Left cardiac atrium (tissue), 4 donors: ENCODE results near the gene JAK2. TPM values are rescaled to one million over a fixed set of nuclear protein-coding genes. Genes with fewer than 3 reads are reported as not detected.

Experiments
- ATAC-seq, 2 donors: fragments of 200-7000 bp; cut with Tn5 transposase; one replicate each; pipeline ENCODE4 v1.9.1; 2020; ENCODE audit warnings: mild to moderate bottlenecking in 2 of 2, moderate library complexity in 2 of 2
- DNase-seq: peaks from one replicate; pipeline ENCODE4 v3.0.0-alpha.2; 2020
- intact Hi-C, 2 donors: fragments of 100-400 bp; cut with DNase I; formaldehyde crosslinking; loops; one replicate each; pipeline versions ENCODE4 v1.14.1 to v1.15.1; 2022 to 2023
- total RNA-seq, 2 donors: library from RNA; stranded (reverse); fragmentation: NEBNext Ultra II Directional; extraction: Animal tissue kit (Norgen Biotek cat#: 25700); gene quantifications; one replicate each; pipeline ENCODE4 v1.2.1, GENCODE V29; 2021
- donor health status: DM: no; HTN: yes; CAD: no.
- donor health status: DM: no; HTN: yes; CAD: no; lungs with severe emphysema.
- donor health status: DM: yes; HTN: yes; CAD: no.
- donor health status: Dilated cardiomyopathy.

JAK2 gene
- total RNA-seq, 2 donors from 2014 or later = 11.4 to 11.8 TPM

DNA sequence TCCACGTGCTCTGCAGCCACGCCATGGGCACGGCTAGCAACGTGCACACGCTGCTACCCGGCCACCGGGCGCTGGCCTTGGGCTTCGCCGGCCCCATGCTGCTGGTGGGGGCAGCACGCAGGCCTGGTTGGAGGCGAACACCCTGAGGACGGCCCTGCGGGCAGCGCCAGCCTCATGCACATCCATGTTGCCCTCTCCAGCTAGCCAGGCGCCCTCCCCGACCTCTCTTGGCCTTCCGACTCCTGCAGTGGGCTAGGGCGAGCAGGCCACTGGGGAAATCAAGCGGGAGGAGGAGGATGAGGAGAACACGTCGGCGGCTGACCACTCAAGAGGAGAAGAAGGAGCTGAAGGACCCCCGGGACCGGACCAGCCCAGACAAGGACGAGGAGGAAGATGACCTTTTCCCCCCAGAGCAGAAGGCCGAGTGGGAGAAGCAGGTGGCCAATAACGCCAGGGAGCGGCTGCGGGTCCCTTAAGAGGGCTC is 127.1 kb downstream of the JAK2 start:
- ATAC-seq = no peak
- no peak for DNase-seq
- intact Hi-C loops = no loop called here

DNA sequence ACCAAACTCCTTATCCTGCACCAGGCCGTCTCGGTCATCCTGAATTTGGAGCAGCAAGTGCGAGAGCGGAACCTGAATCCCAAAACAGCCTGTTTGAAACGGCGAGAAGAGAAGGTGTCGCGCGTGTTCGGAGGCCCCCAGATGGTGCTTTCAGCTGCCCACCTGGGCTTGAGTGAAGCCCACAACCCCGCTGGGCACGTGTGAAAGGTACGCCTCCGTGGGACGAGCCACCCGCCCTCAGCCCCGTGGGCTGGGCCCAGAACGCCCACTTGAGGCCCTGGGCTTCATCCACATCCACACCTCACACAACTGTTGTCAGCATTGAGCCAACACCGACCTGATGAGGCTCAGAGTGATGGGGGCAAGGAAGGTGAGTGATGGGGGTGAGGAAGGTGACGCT is 127.6 kb downstream of the JAK2 start:
- intact Hi-C loops = no loop called here
- DNase-seq (peak; percentile 13), ATAC-seq (no peak)

DNA sequence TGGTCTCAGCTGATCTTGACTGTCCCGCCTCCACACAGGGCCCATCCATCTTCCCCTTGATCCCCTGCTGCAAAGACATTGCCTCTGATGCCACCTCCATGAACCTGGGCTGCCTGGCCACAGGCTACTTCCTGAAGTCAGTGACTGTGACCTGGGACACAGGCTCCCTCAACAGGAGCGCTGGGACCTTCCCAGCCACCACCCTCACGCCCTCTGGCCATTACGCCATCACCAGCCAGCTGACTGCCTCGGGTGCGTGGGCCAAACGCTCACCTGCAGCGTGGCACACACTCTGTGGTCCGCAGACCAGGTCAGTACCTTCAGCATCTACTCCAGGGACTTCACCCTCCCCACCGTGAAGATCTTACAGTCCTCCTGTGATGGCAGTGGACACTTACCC is 128.5 kb downstream of the JAK2 start:
- peak; percentile 9 for DNase-seq
- ATAC-seq = no peak
- intact Hi-C loops = no loop called here

DNA sequence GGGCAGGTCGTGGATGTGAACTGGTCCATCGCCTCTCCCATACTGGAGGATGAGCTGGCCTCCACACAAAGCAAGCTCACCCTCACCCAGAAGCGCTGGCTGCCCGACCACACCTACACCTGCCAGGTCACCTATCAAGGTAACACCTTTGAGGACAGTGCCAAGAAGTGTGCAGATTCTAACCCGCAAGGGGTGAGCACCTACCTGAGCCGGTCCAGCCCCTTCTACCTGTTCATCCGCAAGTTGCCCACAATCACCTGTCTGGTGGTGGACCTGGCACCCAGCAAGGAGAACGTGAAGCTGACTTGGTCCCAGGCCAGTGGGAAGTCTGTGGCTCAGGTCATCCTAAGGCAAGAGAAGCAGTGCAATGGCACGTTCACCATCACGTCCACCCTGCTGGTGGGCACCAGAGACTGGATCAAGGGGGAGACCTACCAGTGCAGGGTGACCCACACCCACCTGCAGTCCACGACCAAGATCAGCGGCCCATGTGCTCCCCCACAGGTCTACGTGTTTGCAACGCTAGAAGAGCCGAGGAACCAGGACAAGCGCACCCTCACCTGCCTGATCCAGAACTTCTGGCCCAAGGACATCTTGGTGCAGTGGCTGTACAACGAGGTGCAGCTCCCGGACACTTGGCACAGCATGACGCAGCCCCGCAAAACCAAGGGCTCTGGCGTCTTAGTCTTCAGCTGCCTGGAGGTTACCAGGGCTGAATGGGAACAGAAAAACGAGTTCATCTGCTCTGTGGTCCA is 129.1 kb downstream of the JAK2 start:
- ATAC-seq (no peak), DNase-seq (peak; percentile 13)
- intact Hi-C loops = no loop called here

DNA sequence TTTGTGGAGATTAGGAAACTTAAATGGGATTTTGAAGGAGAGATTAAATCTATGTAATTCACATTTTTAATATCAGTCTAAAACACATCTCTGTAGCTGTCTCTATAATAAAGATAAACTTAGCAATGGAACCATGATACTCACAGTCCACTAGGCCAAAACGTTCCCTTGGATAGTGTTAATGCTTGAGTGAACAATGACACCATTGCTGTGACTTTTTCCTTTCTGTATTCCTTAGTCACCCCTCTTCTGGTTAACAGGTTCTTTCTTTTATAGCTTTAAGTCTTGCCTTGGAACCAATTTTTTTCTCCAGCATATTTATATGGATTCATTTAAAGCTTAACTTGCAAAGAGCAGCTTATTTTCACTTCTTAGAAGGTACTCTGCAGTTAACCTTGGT is 137.0 kb downstream of the JAK2 start:
- ATAC-seq (no peak), DNase-seq (no peak)
- intact Hi-C loops = no loop called here

DNA sequence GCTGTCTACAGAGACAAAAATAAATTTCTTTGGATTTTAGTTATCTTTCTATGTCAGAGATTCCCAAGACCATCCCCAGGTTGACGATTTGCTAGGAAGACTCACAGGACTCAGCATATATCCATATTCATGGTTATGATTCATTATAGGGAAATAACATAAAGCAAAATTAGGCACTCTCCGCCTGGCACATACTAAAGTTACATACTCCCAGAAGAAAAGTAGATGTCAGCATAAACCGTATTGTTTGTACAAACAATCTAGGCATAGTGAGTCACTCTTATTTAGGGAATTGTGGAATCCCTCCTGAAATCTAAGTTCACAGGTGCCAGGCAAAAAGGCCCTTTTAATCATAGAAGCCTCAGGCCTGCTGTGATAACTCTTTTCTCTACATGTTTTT is 137.4 kb downstream of the JAK2 start:
- DNase-seq (no peak), ATAC-seq (no peak)
- intact Hi-C loops = no loop called here

DNA sequence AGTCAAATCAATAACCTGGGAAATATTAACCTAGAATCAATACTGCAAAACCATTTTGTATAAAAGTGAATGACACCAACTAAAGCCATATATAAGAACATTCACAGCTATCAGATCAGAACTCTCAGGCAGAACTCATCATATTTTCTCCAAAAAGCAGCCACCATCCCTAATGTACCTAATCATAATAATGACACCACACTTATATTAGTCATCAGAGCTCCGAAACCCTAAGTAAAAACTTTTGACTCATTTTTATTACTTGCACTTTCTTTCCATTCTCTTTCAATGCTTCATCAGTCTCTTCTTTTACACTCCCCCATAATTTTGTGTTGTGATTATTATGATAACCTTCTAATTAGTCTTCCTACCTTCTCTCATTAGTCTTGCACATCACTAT is 155.1 kb downstream of the JAK2 start:
- DNase-seq = no peak
- intact Hi-C loops = no loop called here
- ATAC-seq = no peak

DNA sequence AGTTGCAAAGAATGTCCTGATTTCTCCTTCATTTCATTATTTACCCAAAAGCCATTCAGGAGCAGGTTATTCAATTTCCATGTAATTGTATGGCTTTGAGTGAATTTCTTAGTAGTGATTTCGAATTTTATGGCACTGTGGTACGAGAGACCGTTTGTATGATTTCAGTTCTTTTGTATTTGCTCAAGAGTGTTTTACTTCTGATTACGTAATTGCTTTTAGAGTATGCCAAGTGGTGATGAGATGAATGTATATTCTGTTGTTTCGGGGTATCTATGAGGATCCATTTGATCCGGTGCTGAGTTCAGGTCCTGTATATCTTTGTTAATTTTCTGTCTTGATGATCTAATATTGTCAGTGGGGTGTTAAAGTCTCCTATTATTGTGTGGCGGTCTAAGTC is 159.1 kb downstream of the JAK2 start:
- intact Hi-C loops = no loop called here
- DNase-seq = no peak
- no peak for ATAC-seq

DNA sequence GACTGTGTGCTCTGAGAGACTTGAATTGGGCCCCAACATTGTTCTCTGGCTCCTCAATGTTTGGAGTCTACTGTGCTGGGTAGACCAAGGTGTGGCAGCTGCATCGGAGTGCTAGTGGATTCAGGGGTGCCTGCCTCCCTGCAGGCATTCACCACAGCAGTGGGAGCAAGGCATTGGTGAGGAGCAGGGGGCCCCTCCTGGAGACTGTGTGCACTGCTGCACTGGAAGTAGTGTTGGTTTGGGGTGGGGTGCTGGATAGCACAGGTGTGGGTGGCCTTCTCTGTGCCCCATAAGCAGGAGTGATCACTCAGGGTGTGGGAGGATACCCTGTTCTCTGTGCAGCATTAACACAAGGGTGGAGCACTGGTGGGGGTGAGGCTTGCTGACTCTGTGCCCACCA is 161.2 kb downstream of the JAK2 start:
- DNase-seq (no peak), ATAC-seq (no peak)
- intact Hi-C loops = no loop called here

Other genes with a start within 250 kb of the JAK2 start
- gene AK3, start 244.1 kb upstream of the JAK2 start, total RNA-seq = 10 to 100 TPM; 91.1 to 98.8 TPM
- 10 to 100 TPM in 1 of 2 donors, 1 to 10 TPM in 1; 6.0 to 10.1 TPM for gene RCL1, start 192.3 kb upstream of the JAK2 start, total RNA-seq
- not detected for gene INSL6, start 200.4 kb downstream of the JAK2 start, total RNA-seq
- not detected for gene INSL4, start 246.1 kb downstream of the JAK2 start, total RNA-seq